Measurements from ENCODE around the gene ZFHX3. TPM values are rescaled to one million over a fixed set of nuclear protein-coding genes. Genes with fewer than 3 reads are reported as not detected.
A peak's percentile ranks its signal among the peaks of the same experiment; 100 is the strongest.

Gene ZFHX3
- total RNA-seq, 1 experiment from 2014 or later: 1.5 TPM

- no peak overlapping the region for H2BK15ac ChIP-seq (ENCODE audit: low read depth, low read length)
- H4K8ac ChIP-seq (replicated peaks; ENCODE audit: insufficient read length, low read depth, low read length): no peak overlapping the region
- H4K20me1 ChIP-seq (ENCODE audit: control insufficient read depth, insufficient read depth, insufficient read length): no peaks in the 10 kb centered on the region
- no peak for TF ChIP-seq CTCF (conservative IDR thresholded peaks at IDR 0.05)
- H3K23ac ChIP-seq (ENCODE audit: insufficient read length, low read depth, low read length): no peak overlapping the region
- no peaks in the 10 kb centered on the region for H3K23me2 ChIP-seq (ENCODE audit: insufficient read length, low read depth, low read length, poor library complexity, severe bottlenecking)
- no peak overlapping the region; the same call in 1 of the 2 replicates for H3K4ac ChIP-seq (ENCODE audit: low read depth, low read length)
- no peak overlapping the region for H3K4me3 Mint-ChIP-seq
- peak overlapping the region; percentile 85 for H3T11ph ChIP-seq (ENCODE audit: low read length)
- no peak overlapping the region for H2BK5ac ChIP-seq (ENCODE audit: insufficient read length, low read length)
- no CpG with 5 or more reads among the region's 2 CpGs for WGBS (ENCODE audit: extremely low coverage, insufficient read length, low lambda C conversion rate)
- no peak overlapping the region for H3K14ac ChIP-seq (ENCODE audit: insufficient read depth, low read length)
- H2AFZ ChIP-seq (ENCODE audit: low read length): no peak overlapping the region
- H3K4me1 Mint-ChIP-seq: peaks cover 26 to 38% of the 10 kb centered on the region in 2 experiments
- H3K9me3 ChIP-seq (ENCODE audit: control insufficient read depth, low read depth, low read length): no peaks in the 10 kb centered on the region
- no peak overlapping the region for H3K27ac ChIP-seq (ENCODE audit: insufficient read length, low read depth, low read length)
- H3K27me3 ChIP-seq (ENCODE audit: insufficient read depth, low read length): no peaks in the 10 kb centered on the region
- H2BK120ac ChIP-seq (ENCODE audit: low read depth, low read length, poor library complexity, severe bottlenecking): no peak overlapping the region
- H2AK5ac ChIP-seq (ENCODE audit: insufficient read length, low read length): no peak overlapping the region
- H2BK20ac ChIP-seq (ENCODE audit: low read depth, low read length, poor library complexity, severe bottlenecking): no peak overlapping the region
- H3K56ac ChIP-seq (ENCODE audit: insufficient read length, low read depth, low read length): no peak overlapping the region
- H3K18ac ChIP-seq (ENCODE audit: insufficient read length, low read depth, low read length): peak overlapping the region; percentile 25
- peaks cover 5% of the 10 kb centered on the region; the same call in 1 of the 2 replicates for H3K4me1 ChIP-seq (ENCODE audit: insufficient read depth, low read length)
- no peak overlapping the region for H3K4me2 ChIP-seq (ENCODE audit: insufficient read depth, insufficient read length, low read length)
- H3K79me1 ChIP-seq (ENCODE audit: insufficient read depth, low read depth, low read length, poor library complexity, severe bottlenecking): no peaks in the 10 kb centered on the region
- no peak overlapping the region for H4K5ac ChIP-seq (ENCODE audit: insufficient read length, low read depth, low read length)
- DNase-seq: no peak
- peaks cover 0 to 4% of the 10 kb centered on the region in 2 experiments; a peak in 2 of 5 replicates for H3K9me3 Mint-ChIP-seq
- H3K79me2 ChIP-seq (ENCODE audit: insufficient read depth, low read length): no peaks in the 10 kb centered on the region
- H4K91ac ChIP-seq (ENCODE audit: insufficient read length, low read depth, low read length): no peak overlapping the region
- no peaks in the 10 kb centered on the region for H3K36me3 Mint-ChIP-seq (ENCODE audit: insufficient read depth in 1 of 3, low read depth in 3 of 3)
- no peak overlapping the region for H2BK12ac ChIP-seq (ENCODE audit: insufficient read length, low read depth, low read length)
- H3K9ac ChIP-seq (ENCODE audit: extremely low read depth, insufficient read length, low read length): no peak overlapping the region
- peak overlapping the region in 1 of 3 experiments; percentile 48; a peak in 2 of 7 replicates for H3K27ac Mint-ChIP-seq
- peaks cover 2% of the 10 kb centered on the region; the same call in 1 of the 2 replicates for H3K27me3 Mint-ChIP-seq (ENCODE audit: low read depth)
Measured at GRCh38 chr16:72932050-72932449, 115.9 kb downstream of the ZFHX3 start.

Measured in H9 (cell line).